Right atrium auricular region (tissue), 2 donors: ENCODE results near the gene TBC1D5. TPM values are rescaled to one million over a fixed set of nuclear protein-coding genes. Genes with fewer than 3 reads are reported as not detected.

Experiments
- DNase-seq: peaks from one replicate; pipeline ENCODE4 v3.0.0-alpha.2; 2019; ENCODE audit warnings: low spot score
- H3K27ac ChIP-seq, 2 donors: fragments of 200-600 bp; sonication (generic); 1 replicate in 1 of 2; 2 replicates in 1 of 2; pipeline ENCODE4 v1.5.1; 2016 to 2019
- H3K27me3 ChIP-seq, 2 donors: fragments of 200-600 bp; sonication (generic); one replicate each; pipeline versions ENCODE4 v1.5.1 to v1.6.0; 2017 to 2019
- H3K36me3 ChIP-seq: fragments of 200-600 bp; sonication (generic); one replicate; pipeline ENCODE4 v1.5.1; 2016
- H3K4me1 ChIP-seq, 2 donors: fragments of 200-600 bp; sonication (generic); one replicate each; pipeline versions ENCODE4 v1.5.1 to v1.6.0; 2017 to 2019
- H3K4me3 ChIP-seq, 2 donors: fragments of 200-600 bp; sonication (generic); 1 replicate in 1 of 2; 2 replicates in 1 of 2; pipeline ENCODE4 v1.5.1; 2017 to 2019; ENCODE audit warnings: mild to moderate bottlenecking in 1 of 2, moderate library complexity in 1 of 2
- H3K9me3 ChIP-seq, 2 donors: fragments of 200-600 bp; sonication (generic); one replicate each; pipeline ENCODE4 v1.5.1; 2019
- CTCF ChIP-seq, 2 donors: fragments of 200-600 bp; sonication (generic); IDR thresholded peaks; one replicate each; pipeline ENCODE4 v1.5.1; 2019; ENCODE audit warnings: antibody characterized with exemption in 2 of 2
- total RNA-seq, 2 donors: library from RNA; depleted of rRNA; stranded (reverse); fragments of >200 nt; gene quantifications; one replicate each; pipeline ENCODE4 v1.1.0, GENCODE V29; 2016

The TBC1D5 gene
- total RNA-seq, 2 donors from 2014 or later, result 35.2 to 40.2 TPM

- Histone ChIP-seq H3K27ac (no peak overlapping the region), H3K36me3 (no peaks in the 10 kb centered on the region), H3K4me3 (no peak overlapping the region), H3K4me1 (no peaks in the 10 kb centered on the region), H3K9me3 (no peaks in the 10 kb centered on the region), H3K27me3 (no peaks in the 10 kb centered on the region)
- no peak for TF ChIP-seq CTCF (IDR thresholded peaks at IDR 0.05)
- DNase-seq, result no peak
Measured at GRCh38 chr3:17218587-17218986, 523.8 kb downstream of the TBC1D5 start.

DNA sequence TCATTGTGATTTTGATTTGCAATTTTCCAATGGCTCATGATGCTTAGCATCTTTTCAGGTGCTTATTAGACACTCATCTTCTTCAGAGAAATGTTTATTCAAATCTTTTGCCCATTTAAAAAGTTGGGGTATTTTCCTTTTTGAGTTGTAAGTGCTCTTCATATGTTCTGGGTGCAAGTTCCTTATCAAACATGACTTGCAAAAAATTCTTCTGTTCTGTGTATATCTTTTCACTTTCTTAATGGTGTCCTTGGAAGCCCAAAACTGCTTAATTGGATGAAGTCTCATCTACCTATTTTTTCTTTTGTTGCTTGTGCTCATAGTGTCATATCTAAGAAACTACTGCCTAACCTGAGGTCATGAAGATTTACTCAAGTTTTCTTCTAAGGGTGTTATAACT, 524.8 kb downstream of the TBC1D5 start:
- H3K27me3 ChIP-seq, result no peaks in the 10 kb centered on the region
- H3K27ac ChIP-seq, result no peak overlapping the region
- TF ChIP-seq CTCF (IDR thresholded peaks at IDR 0.05), result no peak
- no peaks in the 10 kb centered on the region for H3K9me3 ChIP-seq
- no peak overlapping the region for H3K4me3 ChIP-seq
- DNase-seq, result no peak
- no peaks in the 10 kb centered on the region for H3K36me3 ChIP-seq
- no peaks in the 10 kb centered on the region for H3K4me1 ChIP-seq

DNA sequence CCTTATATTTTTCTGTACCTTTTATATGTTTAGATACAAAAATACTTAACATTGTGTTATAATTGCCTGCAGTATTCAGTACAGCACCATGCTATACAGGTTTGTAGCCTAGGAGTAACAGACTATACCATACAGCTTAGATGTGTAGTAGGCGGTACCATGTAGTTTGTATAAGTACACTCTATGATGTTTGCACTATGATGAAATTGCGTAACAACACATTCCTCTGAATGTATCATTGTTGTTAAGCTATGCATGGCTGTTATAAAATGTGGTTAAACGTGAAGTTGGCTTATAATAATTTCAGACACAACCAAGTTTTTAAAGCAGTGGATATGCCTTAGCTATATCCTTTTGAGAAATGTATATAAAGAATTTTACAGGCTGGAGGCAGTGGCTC, 529.3 kb downstream of the TBC1D5 start:
- peaks cover 0 to under 1% of the 10 kb centered on the region in 2 donors for H3K4me1 ChIP-seq
- TF ChIP-seq CTCF (IDR thresholded peaks at IDR 0.05), result no peak
- no peak for DNase-seq
- no peak overlapping the region for H3K27ac ChIP-seq
- H3K36me3 ChIP-seq, result no peaks in the 10 kb centered on the region
- no peak overlapping the region for H3K4me3 ChIP-seq
- H3K9me3 ChIP-seq, result no peaks in the 10 kb centered on the region
- H3K27me3 ChIP-seq, result no peaks in the 10 kb centered on the region

GRCh38 chr3:17207979-17208378, 534.5 kb downstream of the TBC1D5 start:
- Histone ChIP-seq H3K4me3 (no peak overlapping the region), H3K36me3 (no peaks in the 10 kb centered on the region), H3K4me1 (peaks cover 0 to 5% of the 10 kb centered on the region in 2 donors), H3K27ac (no peak overlapping the region), H3K27me3 (no peaks in the 10 kb centered on the region), H3K9me3 (no peaks in the 10 kb centered on the region)
- TF ChIP-seq CTCF (IDR thresholded peaks at IDR 0.05), result no peak
- DNase-seq, result no peak

DNA sequence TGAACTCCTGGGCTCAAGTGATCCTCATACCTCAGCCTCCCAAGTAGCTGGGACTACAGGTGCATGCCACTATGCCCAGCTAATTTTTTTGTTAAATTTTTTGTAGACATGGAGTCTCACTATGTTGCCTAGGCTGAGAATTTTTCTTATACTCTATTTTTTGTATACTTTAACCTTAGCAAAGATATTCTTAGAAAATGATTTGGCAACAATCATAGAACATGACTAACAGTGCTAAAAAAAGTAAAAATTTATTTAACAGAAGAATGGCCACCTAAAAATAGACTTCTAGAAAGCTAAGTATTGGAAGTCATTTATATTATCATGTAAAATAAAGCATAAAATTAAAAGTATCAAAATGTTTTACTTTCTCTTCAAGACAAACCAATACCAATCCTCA, 535.4 kb downstream of the TBC1D5 start:
- H3K4me1 ChIP-seq, result peaks cover 0 to 5% of the 10 kb centered on the region in 2 donors
- no peak for DNase-seq
- no peak overlapping the region for H3K4me3 ChIP-seq
- H3K27me3 ChIP-seq, result no peaks in the 10 kb centered on the region
- no peak for TF ChIP-seq CTCF (IDR thresholded peaks at IDR 0.05)
- no peak overlapping the region for H3K27ac ChIP-seq
- H3K9me3 ChIP-seq, result peaks cover 4 to 7% of the 10 kb centered on the region in 2 donors
- H3K36me3 ChIP-seq, result peaks cover 3% of the 10 kb centered on the region

DNA sequence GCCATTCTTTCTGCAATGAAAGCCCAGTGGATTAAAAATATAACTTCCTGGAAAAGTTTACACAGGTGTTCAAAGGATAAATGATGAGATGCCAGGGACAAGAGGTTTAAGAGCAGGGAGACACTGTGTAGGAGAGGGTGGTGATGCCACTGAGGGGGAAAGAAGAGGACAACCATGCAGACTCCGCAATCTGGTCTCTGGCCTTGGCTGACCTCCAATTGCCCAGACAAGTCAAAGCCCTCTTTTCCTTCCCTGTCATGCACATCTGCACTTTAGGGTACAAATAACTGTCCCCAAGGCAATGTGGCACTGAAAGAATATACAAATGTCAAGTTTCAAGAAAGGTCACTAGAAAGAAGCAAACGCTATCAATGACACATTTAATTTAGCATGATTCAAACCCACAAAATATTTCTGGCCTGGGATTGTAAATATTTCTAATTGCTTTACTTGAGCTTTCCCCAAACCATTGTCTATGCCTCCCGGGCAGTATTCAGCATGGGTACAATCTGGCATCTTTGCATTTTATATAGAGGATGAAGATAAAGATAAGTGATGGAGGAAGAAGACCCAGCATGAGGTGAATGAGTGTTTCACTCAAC, 538.3 kb downstream of the TBC1D5 start:
- H3K27me3 ChIP-seq, result no peaks in the 10 kb centered on the region
- no peak overlapping the region for H3K27ac ChIP-seq
- H3K4me3 ChIP-seq, result no peak overlapping the region
- no peak for DNase-seq
- peaks cover 4 to 7% of the 10 kb centered on the region in 2 donors for H3K9me3 ChIP-seq
- TF ChIP-seq CTCF (IDR thresholded peaks at IDR 0.05), result no peak
- peaks cover 0 to 5% of the 10 kb centered on the region in 2 donors for H3K4me1 ChIP-seq
- peaks cover 3% of the 10 kb centered on the region for H3K36me3 ChIP-seq
